ENCODE results near the gene VAC14. TPM values are rescaled to one million over a fixed set of nuclear protein-coding genes. Genes with fewer than 3 reads are reported as not detected.
A peak's percentile ranks its signal among the peaks of the same experiment; 100 is the strongest.

Gene VAC14
- total and polyA plus RNA-seq, 2 of the 8 experiments (the other 6 are each of a cell fraction or from before 2014, with no cell fraction given), result 56.0 to 108 TPM

DNA sequence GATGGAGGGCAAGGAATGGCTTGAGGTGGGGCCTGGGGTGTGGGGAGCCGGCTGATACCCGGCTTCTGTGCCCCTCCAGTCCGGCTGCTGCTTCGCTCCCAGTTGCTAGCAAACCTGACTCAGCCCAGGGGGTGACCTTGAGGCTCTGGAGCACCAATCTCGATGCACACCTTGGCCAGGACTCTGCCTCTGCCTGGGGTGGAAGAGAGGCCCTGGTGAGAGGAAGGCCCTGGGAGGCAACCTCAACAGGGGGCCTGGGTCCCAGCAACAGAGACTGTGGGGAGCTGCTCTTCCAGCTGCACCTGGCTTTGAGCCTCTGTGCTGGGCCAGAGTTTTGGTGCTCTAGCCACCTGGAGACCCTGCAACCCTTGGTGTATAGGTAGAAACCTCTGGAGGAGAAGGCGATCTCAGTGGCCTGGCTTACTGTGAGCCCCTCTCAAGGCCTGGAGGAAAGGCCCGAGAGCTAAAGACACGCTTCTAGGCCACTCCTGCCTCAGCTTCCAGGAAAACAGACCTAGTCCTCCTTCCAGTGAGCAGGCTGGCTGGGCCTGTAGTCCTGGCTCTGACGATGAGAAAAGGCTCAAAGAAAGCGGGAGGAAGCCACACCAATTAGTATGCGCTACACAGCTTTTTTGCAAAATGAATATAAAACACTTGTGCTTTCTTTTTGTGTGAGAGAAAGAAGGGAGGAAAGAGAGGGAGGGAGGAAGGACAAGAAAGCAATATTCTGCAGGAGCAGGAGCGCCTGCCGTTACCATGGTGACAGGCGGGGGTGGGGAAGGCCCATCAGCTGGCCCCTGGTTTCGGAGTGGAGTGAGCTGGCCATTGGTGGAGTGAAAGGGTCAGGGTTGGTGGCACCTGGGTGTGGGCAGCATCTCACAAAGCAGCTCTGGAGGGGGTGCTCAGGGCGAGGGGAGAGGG, 51.0 kb downstream of the VAC14 start:
- Histone ChIP-seq H3K18ac (ENCODE audit: extremely low read depth, low read length) (no peak overlapping the region), H3K4me1 (replicated peaks in 1 of 4; ENCODE audit: control insufficient read depth in 3 of 4, insufficient read depth in 4 of 4, low read length in 3 of 4) (peaks cover 0 to 10% (median 6%) of the 10 kb centered on the region in 4 experiments; a peak in 5 of 7 replicates), H3K56ac (replicated peaks; ENCODE audit: insufficient read length, low read depth, low read length) (no peak overlapping the region), H4K91ac (replicated peaks; ENCODE audit: insufficient read length, low read length) (no peak overlapping the region), H2BK15ac (ENCODE audit: low read length) (no peak overlapping the region), H3K9ac (replicated peaks in 1 of 4; ENCODE audit: extremely low read depth in 1 of 4, low read depth in 3 of 4, low read length in 3 of 4) (no peak overlapping the region), H3K27ac (ENCODE audit: low read depth, low read length) (peak overlapping the region; percentile 32; the same call in 1 of the 2 replicates), H3K27me3 (replicated peaks in 1 of 4; ENCODE audit: control insufficient read depth in 3 of 4, extremely low read depth in 1 of 4, insufficient read depth in 3 of 4, low read length in 3 of 4) (no peaks in the 10 kb centered on the region), H2AFZ (ENCODE audit: low read length) (no peak overlapping the region), H2BK12ac (ENCODE audit: low read depth, low read length) (no peak overlapping the region), H4K5ac (ENCODE audit: insufficient read length, low read depth, low read length) (no peak overlapping the region), H3K23me2 (ENCODE audit: low read depth, low read length) (no peaks in the 10 kb centered on the region), H3K79me1 (ENCODE audit: low read depth, low read length) (no peaks in the 10 kb centered on the region), H2BK120ac (replicated peaks; ENCODE audit: low read depth, low read length) (no peak overlapping the region), H3K4me2 (ENCODE audit: insufficient read depth in 1 of 2, low read depth in 2 of 2, low read length in 2 of 2) (no peak overlapping the region), H3K14ac (ENCODE audit: insufficient read length) (no peak overlapping the region), H4K20me1 (replicated peaks in 1 of 2; ENCODE audit: control insufficient read depth in 1 of 2, insufficient read depth in 2 of 2, low read length in 2 of 2) (peaks cover 0 to 7% of the 10 kb centered on the region in 2 experiments), H2BK5ac (ENCODE audit: low read depth, low read length) (no peak overlapping the region), H4K8ac (ENCODE audit: extremely low read depth, insufficient read depth, low read length) (no peak overlapping the region), H3K4me3 (ENCODE audit: extremely low read depth in 1 of 4, insufficient read depth in 2 of 4, low read depth in 3 of 4, low read length in 4 of 4) (no peak overlapping the region), H3K36me3 (ENCODE audit: control insufficient read depth in 2 of 4, insufficient read depth in 4 of 4, low read length in 3 of 4) (no peaks in the 10 kb centered on the region), H3K9me3 (ENCODE audit: insufficient read depth in 2 of 2, low read depth in 1 of 2, low read length in 1 of 2) (no peaks in the 10 kb centered on the region), H3K79me2 (ENCODE audit: control insufficient read depth in 1 of 2, insufficient read depth in 2 of 2, low read length in 2 of 2) (no peaks in the 10 kb centered on the region), H2BK20ac (ENCODE audit: low read length) (no peak overlapping the region), H3K4ac (replicated peaks; ENCODE audit: insufficient read length, low read depth, low read length) (no peak overlapping the region), H3K23ac (ENCODE audit: insufficient read length) (no peak overlapping the region), H2AK5ac (ENCODE audit: low read depth, low read length) (peak overlapping the region; percentile 53; the same call in 1 of the 2 replicates)
- DNase-seq (ENCODE audit: low read depth in 1 of 2, low spot score in 2 of 2) (no peak), FAIRE-seq (no peak)
- CTCF ChIA-PET (ENCODE audit: partially characterized antibody), result interaction anchor here (0.7 to 7.0 kb wide), 9 partner anchors 10 to 71 kb away, joined by 3 to 57 read pairs (median 5); no protein-coding TSS in a partner anchor
- 93% methylated on average over 12 of the region's 16 CpGs; no CpG with 5 or more reads in 1 of the 2 experiments for WGBS, 2 experiments (ENCODE audit: extremely low coverage in 1 of 2, insufficient coverage in 1 of 2, insufficient read length in 1 of 2, insufficient replicate concordance in 2 of 2, low coverage in 1 of 2, low lambda C conversion rate in 2 of 2, missing lambda C conversion rate in 1 of 2)
- POLR2A ChIA-PET (ENCODE audit: partially characterized antibody), result interaction anchor here (0.7 to 1.2 kb wide), 3 partner anchors 45 to 161 kb away, joined by 3 read pairs; no protein-coding TSS in a partner anchor
- TF ChIP-seq RFX5 (IDR thresholded peaks at IDR 0.05; ENCODE audit: borderline replicate concordance, low read depth, low read length) (no peak), CTBP2 (IDR thresholded peaks at IDR 0.05; ENCODE audit: borderline replicate concordance, insufficient read depth, insufficient read length, low read length) (no peak), POU5F1 (IDR thresholded peaks at IDR 0.05; ENCODE audit: low read depth, low read length) (no peak), SP4 (IDR thresholded peaks at IDR 0.05; ENCODE audit: low read length) (no peak), RXRA (IDR thresholded peaks at IDR 0.05; ENCODE audit: insufficient read depth, low read depth, low read length) (no peak), PHF8 (conservative IDR thresholded peaks at IDR 0.05; ENCODE audit: low read depth, low read length) (no peak), GABPA (IDR thresholded peaks at IDR 0.05; ENCODE audit: borderline replicate concordance, insufficient read depth, low read length) (no peak), CBX8 (IDR thresholded peaks at IDR 0.05; ENCODE audit: borderline replicate concordance, low read depth, low read length) (no peak), BCL11A (IDR thresholded peaks at IDR 0.05; ENCODE audit: low read depth in 2 of 2, low read length in 2 of 2) (no peak), POLR2AphosphoS5 (IDR thresholded peaks at IDR 0.05; ENCODE audit: low read depth, low read length) (no peak), YY1 (IDR thresholded peaks at IDR 0.05; ENCODE audit: low read depth, low read length) (no peak)
